DMS53 treated with DMSO at 0.1 percent for 48 hours (cell line): ENCODE measurements around the gene PRR35.
A peak's percentile ranks its signal among the peaks of the same experiment; 100 is the strongest.

Source experiments
- DNase-seq: peaks from one replicate; lab custom pipeline; 2025; ENCODE audit not compliant: unreplicated experiment; lab: John Stamatoyannopoulos, UW

PRR35 gene

GRCh38 chr16:560204-560700 lies at the start of gene PRR35:
TSS of gene PRR35 (plus strand) at chr16:560394. CDS start at chr16:563295, 2,901 bp downstream.
- no peak for DNase-seq

- no peak for DNase-seq
Observed at GRCh38 chr16:512802-513201, 47.4 kb upstream of the PRR35 start.

- no peak for DNase-seq
Observed at GRCh38 chr16:513950-514349, 46.2 kb upstream of the PRR35 start.

- no peak for DNase-seq
Observed at GRCh38 chr16:515175-515938, 44.8 kb upstream of the PRR35 start.

- no peak for DNase-seq
Observed at GRCh38 chr16:515939-516226, 44.3 kb upstream of the PRR35 start.

GRCh38 chr16:516301-516700 lies 43.9 kb upstream of the PRR35 start:
- no peak for DNase-seq

- no peak for DNase-seq
Observed at GRCh38 chr16:518858-519257, 41.3 kb upstream of the PRR35 start.

GRCh38 chr16:519425-519824 lies 40.8 kb upstream of the PRR35 start:
- DNase-seq: no peak

- DNase-seq: no peak
Observed at GRCh38 chr16:519841-520687, 40.1 kb upstream of the PRR35 start.

GRCh38 chr16:520847-521246 lies 39.3 kb upstream of the PRR35 start:
- DNase-seq: no peak

- DNase-seq: peak; percentile 16
Observed at GRCh38 chr16:521381-522210, 38.6 kb upstream of the PRR35 start.

- DNase-seq: no peak
Observed at GRCh38 chr16:522320-523096, 37.7 kb upstream of the PRR35 start.

- no peak for DNase-seq
Observed at GRCh38 chr16:523097-523741, 37.0 kb upstream of the PRR35 start.

GRCh38 chr16:524274-525040 lies 35.7 kb upstream of the PRR35 start:
- no peak for DNase-seq

- DNase-seq: no peak
Observed at GRCh38 chr16:525123-525519, 35.1 kb upstream of the PRR35 start.

GRCh38 chr16:525520-526180 lies 34.5 kb upstream of the PRR35 start:
- no peak for DNase-seq

GRCh38 chr16:526181-527014 lies 33.8 kb upstream of the PRR35 start:
- DNase-seq: peak; percentile 20
